AML-193 (cell line): ENCODE results near the gene CAPN13.

Experiments used
- DNase-seq, 2 experiments: peaks; one replicate each; lab custom pipeline; 2025; lab: John Stamatoyannopoulos, UW

The CAPN13 gene

DNA sequence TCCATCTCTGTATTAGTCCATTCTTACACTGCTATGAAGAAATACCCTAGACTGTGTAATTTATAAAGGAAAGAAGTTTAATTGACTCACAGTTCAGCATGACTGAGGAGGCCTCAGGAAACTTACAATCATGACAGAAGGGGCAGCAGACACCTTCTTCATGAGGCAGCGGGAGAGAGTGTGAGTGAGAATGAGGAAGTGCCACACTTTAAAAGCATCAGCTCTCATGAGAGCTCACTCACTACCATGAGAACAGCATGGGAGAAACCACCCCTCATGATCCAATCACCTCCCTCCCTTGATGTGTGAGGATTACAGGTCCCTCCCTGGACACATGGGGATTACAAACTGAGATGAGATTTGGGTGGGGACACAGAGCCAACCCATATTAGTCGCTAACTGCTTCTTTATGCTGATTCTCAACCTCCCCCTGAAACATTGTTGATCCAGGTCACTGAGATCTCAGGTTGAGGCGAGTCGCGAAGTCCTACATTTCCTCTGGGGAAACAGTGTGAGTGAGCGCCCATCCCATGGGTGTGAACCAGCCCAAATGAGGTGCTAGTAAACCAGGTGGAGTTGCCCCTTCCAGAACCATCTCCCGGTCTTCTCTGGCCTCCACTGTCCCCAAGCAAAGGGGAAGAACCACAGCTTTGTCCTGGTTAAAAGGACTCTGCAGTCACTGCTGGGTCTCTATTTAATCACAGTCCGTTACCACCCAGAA is 123.8 kb downstream of the CAPN13 start:
- DNase-seq, result no peak

DNA sequence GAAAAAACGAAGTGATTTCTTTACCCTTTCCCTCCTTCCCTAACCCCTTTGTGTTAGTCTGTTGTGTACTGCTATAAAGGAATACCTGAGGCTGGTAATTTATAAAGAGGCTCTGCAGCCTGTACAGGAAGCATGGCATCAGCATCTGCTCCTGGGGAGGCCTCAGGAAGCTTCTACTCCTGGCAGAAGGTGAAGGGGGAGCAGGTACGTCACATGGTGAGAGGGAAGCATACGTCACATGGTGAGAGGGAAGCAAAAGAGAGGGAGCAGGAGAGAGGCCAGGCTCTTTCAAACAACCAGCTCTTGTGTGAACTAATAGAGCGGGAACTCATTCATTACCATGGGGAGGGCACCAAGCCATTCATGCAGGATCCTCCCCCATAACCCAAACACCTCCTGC is 126.2 kb downstream of the CAPN13 start:
- no peak for DNase-seq

DNA sequence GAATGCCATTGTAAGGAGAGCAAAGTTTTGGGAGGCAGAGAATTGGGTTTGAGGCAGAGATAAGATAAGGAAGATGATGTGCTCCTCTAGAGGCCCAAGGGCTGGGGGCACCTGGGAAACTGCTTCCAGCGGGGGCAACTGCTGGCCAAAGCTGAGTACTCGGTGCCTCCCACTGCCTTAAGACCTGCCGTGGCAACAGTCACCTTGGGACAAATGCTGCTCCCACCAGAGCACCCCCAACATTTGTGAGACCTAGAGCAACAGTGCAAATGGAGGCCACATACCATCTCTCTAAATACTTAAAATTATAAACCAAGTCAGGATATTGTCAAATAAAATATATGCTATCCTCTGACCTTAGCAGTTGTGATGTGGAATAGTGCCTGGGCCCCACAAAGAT is 127.1 kb downstream of the CAPN13 start:
- DNase-seq, result no peak

- no peak for DNase-seq
Measured at GRCh38 chr2:30679426-30680088, 127.7 kb downstream of the CAPN13 start.

DNA sequence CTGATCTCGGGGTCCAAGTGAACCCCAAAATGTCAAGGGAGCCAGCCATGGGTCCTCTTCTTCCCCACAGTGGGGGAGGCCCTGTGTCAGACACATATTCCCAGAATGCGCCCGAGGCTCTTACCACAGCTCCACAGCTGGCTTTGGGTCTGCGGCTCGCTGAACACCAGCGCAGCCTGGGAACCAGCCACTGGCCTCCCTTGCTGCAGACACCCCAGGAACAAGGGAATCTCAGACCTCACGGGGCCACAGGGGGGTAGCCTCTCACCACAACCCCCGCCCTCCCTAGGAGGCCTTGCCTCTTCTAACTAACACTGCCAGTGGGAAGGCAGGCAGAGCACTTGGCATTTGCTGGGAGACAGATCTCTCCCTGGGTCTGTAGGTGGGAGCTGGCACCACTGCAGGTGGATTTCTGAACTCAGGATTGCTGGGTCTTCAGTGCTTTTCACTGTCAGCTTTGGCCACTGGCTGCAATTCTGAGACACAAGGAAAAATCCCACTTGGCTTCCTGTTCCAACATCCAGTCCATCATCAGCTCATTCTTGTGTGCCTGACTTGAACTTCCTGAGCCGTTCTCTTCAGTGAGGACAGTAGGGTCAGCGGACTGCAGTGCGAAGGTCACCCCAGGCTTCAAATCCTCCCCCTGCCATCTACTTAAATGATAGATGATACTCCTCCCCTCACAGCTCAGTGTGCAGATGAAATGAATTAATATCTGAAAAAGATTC is 128.7 kb downstream of the CAPN13 start:
- no peak for DNase-seq

DNA sequence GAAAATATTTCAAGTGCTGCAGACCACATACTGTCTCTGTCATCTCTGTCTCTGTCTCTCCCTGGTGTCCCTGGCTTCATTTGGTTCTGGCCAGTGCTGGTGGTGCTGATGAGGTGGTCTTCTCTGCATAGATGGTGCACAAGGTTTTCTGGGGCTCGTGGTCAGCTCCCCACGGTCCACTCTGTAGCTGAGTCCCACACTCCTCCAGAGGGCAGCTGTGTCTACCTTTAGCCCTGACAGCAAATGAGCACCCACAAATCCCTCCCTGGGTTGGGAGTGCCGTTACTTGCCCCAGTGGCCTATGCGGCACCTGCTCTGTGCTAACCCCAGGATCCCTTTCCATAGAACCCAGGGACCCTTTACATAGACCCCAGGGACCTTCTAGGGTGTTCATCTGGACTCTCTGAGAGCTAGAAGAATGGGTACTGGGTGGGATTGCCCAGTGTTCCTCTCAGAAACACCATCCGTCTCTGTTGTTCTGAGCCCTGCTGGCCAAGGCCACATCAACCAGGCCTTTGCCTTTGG is 129.3 kb downstream of the CAPN13 start:
- no peak for DNase-seq

DNA sequence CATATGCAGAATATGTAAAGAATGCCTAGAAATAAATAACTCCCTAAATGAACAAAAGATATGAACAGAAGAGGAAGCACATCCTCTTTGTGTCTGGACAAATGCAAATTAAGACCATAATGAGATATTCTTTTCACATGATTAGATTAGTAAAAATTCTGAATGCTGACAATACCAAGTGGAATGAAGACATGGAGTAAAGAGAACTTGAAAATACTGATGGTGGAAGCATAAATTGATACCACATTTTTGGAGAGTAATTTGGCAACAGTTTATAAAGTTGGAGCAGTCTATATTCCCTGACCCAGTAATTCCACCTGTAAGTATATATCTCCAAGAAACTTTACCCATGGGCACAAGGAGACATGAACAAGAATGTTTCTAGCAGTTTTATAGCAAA is 130.0 kb downstream of the CAPN13 start:
- DNase-seq, result no peak

DNA sequence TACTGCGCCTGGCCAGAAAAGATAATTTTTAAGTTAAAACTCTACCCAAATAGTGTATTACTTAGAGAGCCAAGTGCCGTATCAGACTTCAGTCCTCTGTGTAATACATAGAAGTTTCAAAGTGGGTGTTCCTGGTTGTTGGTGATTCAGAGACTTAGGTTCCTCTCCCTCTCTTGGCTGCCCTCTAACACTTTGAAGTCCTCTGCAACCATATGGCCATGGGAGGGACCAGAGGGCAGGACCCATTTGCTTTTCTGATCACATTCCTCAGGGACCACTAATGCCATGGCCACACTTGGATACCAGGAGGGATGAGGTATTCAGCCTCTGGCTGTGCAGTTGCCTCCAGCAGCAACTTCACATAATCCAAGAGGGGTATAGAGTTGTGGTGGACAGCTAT is 131.5 kb downstream of the CAPN13 start:
- DNase-seq, result no peak

GRCh38 chr2:30673127-30673526 is 134.1 kb downstream of the CAPN13 start:
- DNase-seq, result no peak
